ENCODE data around the gene DMD. TPM values are rescaled to one million over a fixed set of nuclear protein-coding genes. Genes with fewer than 3 reads are reported as not detected.
A peak's percentile ranks its signal among the peaks of the same experiment; 100 is the strongest.

DMD gene
- total RNA-seq, 1 donor from 2014 or later: 30.6 TPM

DNA sequence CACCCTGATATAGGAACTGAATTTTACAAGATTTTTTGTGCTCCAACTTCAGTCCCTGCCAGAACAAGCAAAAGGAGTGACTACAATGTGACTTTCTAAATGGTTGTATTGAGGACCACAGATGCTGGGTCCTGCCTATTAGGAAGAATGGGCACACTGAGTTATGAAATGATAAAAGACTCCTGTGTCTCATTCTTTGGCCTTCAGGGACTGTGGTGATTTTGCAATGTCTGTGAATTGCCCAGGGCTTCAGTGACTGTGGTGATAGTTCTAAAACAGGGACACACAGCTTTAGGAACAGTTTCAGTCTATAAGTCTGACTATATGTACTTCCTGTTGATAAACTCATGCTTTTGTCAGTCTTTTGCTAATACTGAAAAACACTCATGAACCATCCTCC is 210.2 kb downstream of the DMD start:
- Histone ChIP-seq H3K4me3 (no peak overlapping the region), H3K4me2 (no peak overlapping the region), H3K4me1 (no peaks in the 10 kb centered on the region), H3K27ac (no peak overlapping the region), H4K20me1 (ENCODE audit: low read depth) (no peaks in the 10 kb centered on the region), H2AFZ (replicated peaks) (peak overlapping the region; percentile 68), H3K36me3 (no peaks in the 10 kb centered on the region), H3K9ac (no peak overlapping the region), H3K9me3 (ENCODE audit: low read depth) (no peaks in the 10 kb centered on the region), H3K79me2 (ENCODE audit: low read depth) (no peaks in the 10 kb centered on the region), H3F3A (ENCODE audit: low read depth) (no peaks in the 10 kb centered on the region), H3K27me3 (no peaks in the 10 kb centered on the region)
- Mint-ChIP-seq H3K27me3 (ENCODE audit: insufficient read depth, low read depth) (no peaks in the 10 kb centered on the region), H3K4me1 (no peaks in the 10 kb centered on the region), H3K4me3 (no peak overlapping the region), H3K27ac (no peak overlapping the region), H3K36me3 (no peaks in the 10 kb centered on the region), H3K9me3 (no peaks in the 10 kb centered on the region)
- DNase-seq (ENCODE audit: low spot score): no peak
- no peak for TF ChIP-seq EZH2phosphoT487 (IDR thresholded peaks at IDR 0.05)
- TF ChIP-seq, protein P1, sequence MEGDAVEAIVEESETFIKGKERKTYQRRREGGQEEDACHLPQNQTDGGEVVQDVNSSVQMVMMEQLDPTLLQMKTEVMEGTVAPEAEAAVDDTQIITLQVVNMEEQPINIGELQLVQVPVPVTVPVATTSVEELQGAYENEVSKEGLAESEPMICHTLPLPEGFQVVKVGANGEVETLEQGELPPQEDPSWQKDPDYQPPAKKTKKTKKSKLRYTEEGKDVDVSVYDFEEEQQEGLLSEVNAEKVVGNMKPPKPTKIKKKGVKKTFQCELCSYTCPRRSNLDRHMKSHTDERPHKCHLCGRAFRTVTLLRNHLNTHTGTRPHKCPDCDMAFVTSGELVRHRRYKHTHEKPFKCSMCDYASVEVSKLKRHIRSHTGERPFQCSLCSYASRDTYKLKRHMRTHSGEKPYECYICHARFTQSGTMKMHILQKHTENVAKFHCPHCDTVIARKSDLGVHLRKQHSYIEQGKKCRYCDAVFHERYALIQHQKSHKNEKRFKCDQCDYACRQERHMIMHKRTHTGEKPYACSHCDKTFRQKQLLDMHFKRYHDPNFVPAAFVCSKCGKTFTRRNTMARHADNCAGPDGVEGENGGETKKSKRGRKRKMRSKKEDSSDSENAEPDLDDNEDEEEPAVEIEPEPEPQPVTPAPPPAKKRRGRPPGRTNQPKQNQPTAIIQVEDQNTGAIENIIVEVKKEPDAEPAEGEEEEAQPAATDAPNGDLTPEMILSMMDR (IDR thresholded peaks at IDR 0.05): no peak
- no peak for TF ChIP-seq EZH2 (IDR thresholded peaks at IDR 0.05)

DNA sequence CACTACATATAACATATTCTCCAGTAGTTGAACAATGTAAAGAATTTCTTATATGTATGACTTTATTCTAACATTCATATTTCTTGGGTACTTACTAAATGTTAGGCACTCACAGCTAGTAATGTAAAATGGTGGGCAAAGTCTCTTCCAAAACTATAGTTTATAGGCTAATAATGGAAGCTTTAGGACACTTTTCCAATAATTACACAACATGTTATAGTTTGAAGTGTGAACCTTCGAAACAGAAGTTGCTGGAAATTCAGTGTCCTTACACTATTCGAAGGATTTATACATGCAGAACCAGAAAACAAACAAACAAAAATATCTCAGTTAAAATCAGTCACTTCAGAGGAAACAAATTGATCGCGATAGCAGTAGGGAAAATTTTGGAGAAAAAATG is 212.6 kb downstream of the DMD start:
- H3K4me2 ChIP-seq: no peak overlapping the region
- no peak overlapping the region for H2AFZ ChIP-seq (replicated peaks)
- H3K36me3 ChIP-seq: no peaks in the 10 kb centered on the region
- H3K4me1 ChIP-seq: no peaks in the 10 kb centered on the region
- Mint-ChIP-seq H3K27ac (no peak overlapping the region), H3K4me1 (no peaks in the 10 kb centered on the region), H3K27me3 (ENCODE audit: insufficient read depth, low read depth) (no peaks in the 10 kb centered on the region), H3K4me3 (no peak overlapping the region), H3K9me3 (no peaks in the 10 kb centered on the region), H3K36me3 (no peaks in the 10 kb centered on the region)
- no peak overlapping the region for H3K27ac ChIP-seq
- DNase-seq (ENCODE audit: low spot score): no peak
- H3K4me3 ChIP-seq: no peak overlapping the region
- no peaks in the 10 kb centered on the region for H3K27me3 ChIP-seq
- no peak overlapping the region for H3K9ac ChIP-seq
- no peaks in the 10 kb centered on the region for H3K9me3 ChIP-seq (ENCODE audit: low read depth)
- no peaks in the 10 kb centered on the region for H4K20me1 ChIP-seq (ENCODE audit: low read depth)
- no peaks in the 10 kb centered on the region for H3K79me2 ChIP-seq (ENCODE audit: low read depth)
- TF ChIP-seq, protein P1 (IDR thresholded peaks at IDR 0.05): no peak
- TF ChIP-seq EZH2 (IDR thresholded peaks at IDR 0.05) (no peak), EZH2phosphoT487 (IDR thresholded peaks at IDR 0.05) (no peak)
- no peaks in the 10 kb centered on the region for H3F3A ChIP-seq (ENCODE audit: low read depth)

DNA sequence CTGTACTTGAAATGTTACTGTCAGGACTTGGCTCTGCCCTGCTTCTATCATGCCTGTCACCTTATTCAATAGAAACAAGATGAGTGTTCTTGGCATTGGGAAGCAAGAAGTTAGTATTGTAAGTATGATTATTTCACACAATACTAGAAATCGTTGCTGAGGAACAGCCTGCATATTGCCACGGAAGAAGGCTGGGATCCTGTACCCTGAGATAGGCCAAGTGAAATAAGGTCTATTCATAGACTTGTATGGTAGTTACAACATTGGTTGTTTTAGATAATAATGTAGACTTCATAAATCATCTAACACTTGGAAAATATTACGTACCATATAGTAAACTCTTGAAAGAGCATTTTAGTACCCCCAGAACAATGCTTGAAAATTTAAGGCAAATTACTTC is 215.9 kb downstream of the DMD start:
- H3K79me2 ChIP-seq (ENCODE audit: low read depth): no peaks in the 10 kb centered on the region
- no peaks in the 10 kb centered on the region for H3K9me3 ChIP-seq (ENCODE audit: low read depth)
- no peak overlapping the region for H3K27ac ChIP-seq
- Mint-ChIP-seq H3K4me1 (no peaks in the 10 kb centered on the region), H3K9me3 (no peaks in the 10 kb centered on the region), H3K36me3 (no peaks in the 10 kb centered on the region), H3K4me3 (no peak overlapping the region), H3K27ac (no peak overlapping the region), H3K27me3 (ENCODE audit: insufficient read depth, low read depth) (no peaks in the 10 kb centered on the region)
- H3K4me3 ChIP-seq: no peak overlapping the region
- H3K9ac ChIP-seq: no peak overlapping the region
- H3K4me2 ChIP-seq: no peak overlapping the region
- H4K20me1 ChIP-seq (ENCODE audit: low read depth): no peaks in the 10 kb centered on the region
- no peaks in the 10 kb centered on the region for H3K36me3 ChIP-seq
- no peak for DNase-seq (ENCODE audit: low spot score)
- TF ChIP-seq, protein P1 (IDR thresholded peaks at IDR 0.05): no peak
- no peak for TF ChIP-seq EZH2phosphoT487 (IDR thresholded peaks at IDR 0.05)
- TF ChIP-seq EZH2 (IDR thresholded peaks at IDR 0.05): no peak
- no peaks in the 10 kb centered on the region for H3K4me1 ChIP-seq
- no peaks in the 10 kb centered on the region for H3F3A ChIP-seq (ENCODE audit: low read depth)
- no peaks in the 10 kb centered on the region for H3K27me3 ChIP-seq
- no peak overlapping the region for H2AFZ ChIP-seq (replicated peaks)

Measured in neural progenitor cell (in vitro differentiated cells).